H1 (cell line): ENCODE measurements around the gene BRS3. TPM values are rescaled to one million over a fixed set of nuclear protein-coding genes. Genes with fewer than 3 reads are reported as not detected.

ENCODE experiments used
- CTCF ChIA-PET: fragments of 300-600 bp; sonication (Branson Sonifier 250); formaldehyde crosslinking; loops from one replicate; lab custom pipeline; 2021; ENCODE audit not compliant: partially characterized antibody; lab: Charles Lee
- POLR2A ChIA-PET: fragments of 300-600 bp; sonication (Branson Sonifier 250); formaldehyde crosslinking; loops from one replicate; lab custom pipeline; 2021; ENCODE audit warnings: inconsistent platforms; ENCODE audit not compliant: partially characterized antibody; lab: Charles Lee
- DNase-seq, 2 experiments: peaks; one replicate each; pipeline versions ENCODE4 v3.0.0 to v3.0.0-alpha.2; 2010 to 2022; ENCODE audit warnings: low spot score in 2 of 2, low read depth in 1 of 2, mixed read lengths in 1 of 2
- FAIRE-seq: peaks from 2 replicates; lab custom pipeline; 2011; peaks lifted over from hg19 to GRCh38; lab: Jason Lieb, UNC
- H2AFZ ChIP-seq: 2 replicates; pipeline ENCODE4 v1.8.1; 2012; ENCODE audit warnings: low read length, inconsistent platforms
- H2AK5ac ChIP-seq: 2 replicates; pipeline ENCODE4 v1.6.1; 2013; ENCODE audit warnings: low read depth, low read length
- H2BK120ac ChIP-seq: replicated peaks from 2 replicates; pipeline ENCODE3; 2013; ENCODE audit warnings: low read depth, low read length, inconsistent platforms
- H2BK12ac ChIP-seq: 2 replicates; pipeline ENCODE4 v1.6.1; 2013; ENCODE audit warnings: low read depth, low read length
- H2BK15ac ChIP-seq: 2 replicates; pipeline ENCODE4 v1.6.1; 2013; ENCODE audit warnings: low read length
- H2BK20ac ChIP-seq: 2 replicates; pipeline ENCODE4 v1.6.1; 2013; ENCODE audit warnings: low read length
- H2BK5ac ChIP-seq: 2 replicates; pipeline ENCODE4 v1.6.1; 2013; ENCODE audit warnings: low read depth, low read length
- H3K14ac ChIP-seq: 2 replicates; pipeline ENCODE4 v1.6.1; 2013; ENCODE audit warnings: inconsistent platforms; ENCODE audit not compliant: insufficient read length
- H3K18ac ChIP-seq: 2 replicates; pipeline ENCODE4 v1.6.1; 2013; ENCODE audit warnings: low read length; ENCODE audit errors: extremely low read depth
- H3K23ac ChIP-seq: 2 replicates; pipeline ENCODE4 v1.6.1; 2013; ENCODE audit warnings: inconsistent platforms; ENCODE audit not compliant: insufficient read length
- H3K23me2 ChIP-seq: 2 replicates; pipeline ENCODE4 v1.6.1; 2013; ENCODE audit warnings: low read depth, low read length
- H3K27ac ChIP-seq: 2 replicates; pipeline ENCODE4 v1.6.1; 2011; ENCODE audit warnings: low read depth, low read length, inconsistent platforms
- H3K27me3 ChIP-seq, 4 experiments: replicated peaks in 1 of 4; 1 replicate in 1 of 4; 2 replicates in 3 of 4; pipeline versions ENCODE4 v1.6.1 to v1.8.1; 2011 to 2013; ENCODE audit warnings: low read length in 3 of 4, mild to moderate bottlenecking in 3 of 4, inconsistent platforms in 2 of 4, mixed read lengths in 2 of 4, moderate library complexity in 1 of 4; ENCODE audit not compliant: control insufficient read depth in 3 of 4, insufficient read depth in 3 of 4; ENCODE audit errors: extremely low read depth in 1 of 4
- H3K36me3 ChIP-seq, 4 experiments: 2 replicates each; pipeline versions ENCODE4 v1.6.1 to v1.8.1; 2011 to 2013; ENCODE audit warnings: mild to moderate bottlenecking in 4 of 4, low read length in 3 of 4, moderate library complexity in 2 of 4, control low read depth in 1 of 4, inconsistent platforms in 1 of 4; ENCODE audit not compliant: insufficient read depth in 4 of 4, control insufficient read depth in 2 of 4
- H3K4ac ChIP-seq: replicated peaks from 2 replicates; pipeline ENCODE3; 2013; ENCODE audit warnings: low read length, low read depth, mixed read lengths, inconsistent platforms; ENCODE audit not compliant: insufficient read length
- H3K4me1 ChIP-seq, 4 experiments: replicated peaks in 1 of 4; 1 replicate in 1 of 4; 2 replicates in 3 of 4; pipeline versions ENCODE4 v1.6.1 to v1.8.1; 2011 to 2013; ENCODE audit warnings: low read length in 3 of 4, inconsistent platforms in 2 of 4, mixed read lengths in 1 of 4; ENCODE audit not compliant: insufficient read depth in 4 of 4, control insufficient read depth in 3 of 4
- H3K4me2 ChIP-seq, 2 experiments: 2 replicates each; pipeline versions ENCODE4 v1.6.1 to v1.8.1; 2011 to 2013; ENCODE audit warnings: low read depth in 2 of 2, low read length in 2 of 2, control low read depth in 1 of 2, inconsistent platforms in 1 of 2, mild to moderate bottlenecking in 1 of 2; ENCODE audit not compliant: insufficient read depth in 1 of 2
- H3K4me3 ChIP-seq, 4 experiments: fragments of 200-600, 300-600 bp in 1 of 4; sonication (generic), shearing (Covaris generic), sonication (Bioruptor Twin) in 1 of 4; 2 replicates each; pipeline versions ENCODE4 v1.5.1 to v1.8.1; 2011 to 2016; ENCODE audit warnings: low read length in 4 of 4, low read depth in 3 of 4, control low read depth in 2 of 4, inconsistent platforms in 2 of 4, mild to moderate bottlenecking in 2 of 4, mixed read lengths in 1 of 4, moderate library complexity in 1 of 4; ENCODE audit not compliant: insufficient read depth in 2 of 4; ENCODE audit errors: extremely low read depth in 1 of 4
- H3K56ac ChIP-seq: replicated peaks from 2 replicates; pipeline ENCODE3; 2013; ENCODE audit warnings: low read depth, mild to moderate bottlenecking, mixed read lengths, low read length, inconsistent platforms; ENCODE audit not compliant: insufficient read length
- H3K79me1 ChIP-seq: 2 replicates; pipeline ENCODE4 v1.6.1; 2013; ENCODE audit warnings: low read depth, low read length, control low read depth
- H3K79me2 ChIP-seq, 2 experiments: 2 replicates each; pipeline versions ENCODE4 v1.6.1 to v1.8.1; 2012 to 2013; ENCODE audit warnings: low read length in 2 of 2, mild to moderate bottlenecking in 2 of 2, inconsistent platforms in 1 of 2; ENCODE audit not compliant: insufficient read depth in 2 of 2, control insufficient read depth in 1 of 2
- H3K9ac ChIP-seq, 4 experiments: replicated peaks in 1 of 4; 1 replicate in 1 of 4; 2 replicates in 3 of 4; pipeline versions ENCODE4 v1.6.1 to v1.8.1; 2011 to 2013; ENCODE audit warnings: low read depth in 3 of 4, low read length in 3 of 4, control low read depth in 2 of 4, mild to moderate bottlenecking in 2 of 4, moderate library complexity in 2 of 4, inconsistent platforms in 1 of 4; ENCODE audit errors: extremely low read depth in 1 of 4
- H3K9me3 ChIP-seq, 2 experiments: 2 replicates each; pipeline versions ENCODE4 v1.6.1 to v1.8.1; 2012 to 2013; ENCODE audit warnings: mild to moderate bottlenecking in 2 of 2, moderate library complexity in 2 of 2, control low read depth in 1 of 2, inconsistent platforms in 1 of 2, low read depth in 1 of 2, low read length in 1 of 2, mixed read lengths in 1 of 2; ENCODE audit not compliant: insufficient read depth in 2 of 2
- H4K20me1 ChIP-seq, 2 experiments: replicated peaks in 1 of 2; 2 replicates each; pipeline versions ENCODE3 to v1.8.1; 2011 to 2013; ENCODE audit warnings: inconsistent platforms in 2 of 2, low read length in 2 of 2, mild to moderate bottlenecking in 1 of 2; ENCODE audit not compliant: insufficient read depth in 2 of 2, control insufficient read depth in 1 of 2
- H4K5ac ChIP-seq: 2 replicates; pipeline ENCODE4 v1.6.1; 2013; ENCODE audit warnings: low read length, low read depth, mixed read lengths, inconsistent platforms; ENCODE audit not compliant: insufficient read length
- H4K8ac ChIP-seq: 2 replicates; pipeline ENCODE4 v1.8.0; 2013; ENCODE audit warnings: mild to moderate bottlenecking, moderate library complexity, low read length, inconsistent platforms; ENCODE audit not compliant: insufficient read depth; ENCODE audit errors: extremely low read depth
- H4K91ac ChIP-seq: replicated peaks from 2 replicates; pipeline ENCODE3; 2013; ENCODE audit warnings: low read length, mixed read lengths, inconsistent platforms; ENCODE audit not compliant: insufficient read length
- EZH2 ChIP-seq: fragments of 200-600 bp; sonication (generic); IDR thresholded peaks from 2 replicates; pipeline ENCODE4 v1.7.1; 2012; ENCODE audit warnings: low read depth, mild to moderate bottlenecking, moderate library complexity, low read length, inconsistent platforms; ENCODE audit not compliant: severe bottlenecking
- WGBS, 2 experiments: shearing (Covaris generic) in 1 of 2; methylation state at CpG; one replicate each; pipeline versions ENCODE4 v1.1.6 to v1.1.7; 2013 to 2015; ENCODE audit warnings: low lambda C conversion rate in 2 of 2, mixed read lengths in 2 of 2, inconsistent platforms in 1 of 2, low coverage in 1 of 2, missing lambda C conversion rate in 1 of 2; ENCODE audit not compliant: insufficient replicate concordance in 2 of 2, insufficient coverage in 1 of 2, insufficient read length in 1 of 2; ENCODE audit errors: extremely low coverage in 1 of 2, missing lambda C conversion rate in 1 of 2; 5-methylcytosine and 5-hydroxymethylcytosine counted together
- polyA plus RNA-seq, 7 experiments: library from polyadenylated mRNA; depleted of rRNA in 3 of 7; stranded (reverse) in 5 of 7; unstranded in 2 of 7; fragments of >200 nt in 5 of 7; fragments of 200-250 nt in 2 of 7; gene quantifications; 1 replicate in 5 of 7; 2 replicates in 1 of 7; 4 replicates in 1 of 7; pipeline versions ENCODE4 v1.2.1 to v1.2.3, GENCODE V29; 2011 to 2013; ENCODE audit warnings: missing spikeins in 2 of 7, mixed read lengths in 2 of 7
- total RNA-seq: library from RNA; stranded (reverse); fragmentation: NEBNext Ultra II Directional; extraction: Animal tissue kit (Norgen Biotek cat#: 25700); gene quantifications from 2 replicates; pipeline ENCODE4 v1.2.1, GENCODE V29; 2021

Gene BRS3
- total and polyA plus RNA-seq, 2 of the 8 experiments (the other 6 are each of a cell fraction or from before 2014, with no cell fraction given) = not detected

- no peak overlapping the region for H3K4me2 ChIP-seq
- no peak overlapping the region for H2AFZ ChIP-seq
- POLR2A ChIA-PET = no interaction called here
- H3K56ac ChIP-seq = no peak overlapping the region
- FAIRE-seq (no peak), DNase-seq (no peak)
- no peaks in the 10 kb centered on the region for H3K79me1 ChIP-seq
- H2BK20ac ChIP-seq = no peak overlapping the region
- no peaks in the 10 kb centered on the region for H3K79me2 ChIP-seq
- no peaks in the 10 kb centered on the region for H3K23me2 ChIP-seq
- H2BK12ac ChIP-seq = no peak overlapping the region
- no peaks in the 10 kb centered on the region for H3K27me3 ChIP-seq
- H4K5ac ChIP-seq = no peak overlapping the region
- H3K14ac ChIP-seq = no peak overlapping the region
- H3K36me3 ChIP-seq = no peaks in the 10 kb centered on the region
- H2BK120ac ChIP-seq = no peak overlapping the region
- WGBS, 2 experiments = 90% methylated on average over 1 of the region's 2 CpGs; no CpG with 5 or more reads in 1 of the 2 experiments
- H3K4me3 ChIP-seq = no peak overlapping the region
- no peaks in the 10 kb centered on the region for H3K4me1 ChIP-seq
- CTCF ChIA-PET = interaction anchor here (0.8 to 1.1 kb wide), 2 partner anchors 169 to 257 kb away, joined by 3 read pairs; no protein-coding TSS in a partner anchor
- no peak overlapping the region for H3K23ac ChIP-seq
- no peak overlapping the region for H2BK5ac ChIP-seq
- no peaks in the 10 kb centered on the region for H3K9me3 ChIP-seq
- H3K9ac ChIP-seq = no peak overlapping the region
- no peak overlapping the region for H2AK5ac ChIP-seq
- no peak overlapping the region for H3K4ac ChIP-seq
- H3K27ac ChIP-seq = no peak overlapping the region
- H4K20me1 ChIP-seq = no peaks in the 10 kb centered on the region
- no peak overlapping the region for H4K91ac ChIP-seq
- no peak overlapping the region for H2BK15ac ChIP-seq
- no peak overlapping the region for H3K18ac ChIP-seq
- H4K8ac ChIP-seq = no peak overlapping the region
- no peak for TF ChIP-seq EZH2
Observed at GRCh38 chrX:136525738-136526606, 38.2 kb downstream of the BRS3 start.
